Endothelial cell of umbilical vein (primary cell): Measurements from ENCODE around the gene CAPN12. TPM values are rescaled to one million over a fixed set of nuclear protein-coding genes. Genes with fewer than 3 reads are reported as not detected.

ENCODE experiments used
- BruUV-seq: library from RNA; stranded (reverse); fragments of 400-500 nt; replicated peaks from 2 replicates; lab custom pipeline; 2021; lab: Mats Ljungman, UMichigan
- CTCF ChIA-PET: fragments of 300-600, 350-600 bp; sonication (Branson Sonifier 250); formaldehyde crosslinking; loops from one replicate; lab custom pipeline; 2021; ENCODE audit warnings: antibody characterized with exemption, inconsistent platforms; lab: Charles Lee
- POLR2A ChIA-PET: fragments of 300-600, 350-600 bp; sonication (Branson Sonifier 250); formaldehyde crosslinking; loops from one replicate; lab custom pipeline; 2021; ENCODE audit warnings: antibody characterized with exemption, inconsistent platforms; lab: Charles Lee
- DNase-seq: peaks from one replicate; pipeline ENCODE4 v3.0.0-alpha.2; 2011; ENCODE audit warnings: low read depth, low spot score
- FAIRE-seq: peaks from 2 replicates; lab custom pipeline; 2011; peaks lifted over from hg19 to GRCh38; lab: Jason Lieb, UNC
- H2AFZ ChIP-seq: 2 replicates; pipeline ENCODE4 v1.6.0; 2012; ENCODE audit warnings: low read depth, low read length, control low read depth, inconsistent platforms
- H3K27ac ChIP-seq: 2 replicates; pipeline ENCODE4 v1.5.1; 2011; ENCODE audit warnings: low read depth, mild to moderate bottlenecking, control low read depth, low read length, moderate library complexity; ENCODE audit not compliant: insufficient read depth
- H3K27me3 ChIP-seq, 2 experiments: 2 replicates each; pipeline versions ENCODE4 v1.6.0 to v1.6.1; 2011; ENCODE audit warnings: low read length in 2 of 2, mixed read lengths in 1 of 2; ENCODE audit not compliant: control insufficient read depth in 2 of 2, insufficient read depth in 2 of 2
- H3K36me3 ChIP-seq, 2 experiments: 2 replicates in 1 of 2; 3 replicates in 1 of 2; pipeline ENCODE4 v1.5.1; 2011; ENCODE audit warnings: low read length in 2 of 2, mild to moderate bottlenecking in 1 of 2, moderate library complexity in 1 of 2; ENCODE audit not compliant: control insufficient read depth in 2 of 2, insufficient read depth in 2 of 2; ENCODE audit errors: extremely low read depth in 1 of 2
- H3K4me1 ChIP-seq: 3 replicates; pipeline ENCODE4 v1.5.1; 2011; ENCODE audit warnings: mild to moderate bottlenecking, low read length; ENCODE audit not compliant: control insufficient read depth, insufficient read depth; ENCODE audit errors: extremely low read depth
- H3K4me2 ChIP-seq: 2 replicates; pipeline ENCODE4 v1.6.1; 2011; ENCODE audit warnings: low read length, control low read depth, mixed read lengths; ENCODE audit not compliant: insufficient read depth
- H3K4me3 ChIP-seq, 3 experiments: fragments of 200-600 bp in 1 of 3; sonication (generic), shearing (Covaris generic) in 1 of 3; replicated peaks in 1 of 3; 2 replicates each; pipeline ENCODE4 v1.5.1; 2011 to 2016; ENCODE audit warnings: control low read depth in 3 of 3, low read length in 3 of 3, mild to moderate bottlenecking in 2 of 3, inconsistent platforms in 1 of 3, low read depth in 1 of 3, moderate library complexity in 1 of 3; ENCODE audit not compliant: insufficient read depth in 1 of 3
- H3K79me2 ChIP-seq: 2 replicates; pipeline ENCODE4 v1.6.0; 2012; ENCODE audit warnings: low read length, inconsistent platforms; ENCODE audit not compliant: control insufficient read depth, insufficient read depth
- H3K9ac ChIP-seq: replicated peaks from 2 replicates; pipeline ENCODE3; 2011; ENCODE audit warnings: low read length, control low read depth; ENCODE audit not compliant: insufficient read depth; ENCODE audit errors: extremely low read depth
- H3K9me1 ChIP-seq: replicated peaks from 3 replicates; pipeline ENCODE4 v1.6.0; 2011; ENCODE audit warnings: mild to moderate bottlenecking, low read length; ENCODE audit not compliant: control insufficient read depth, insufficient read depth; ENCODE audit errors: extremely low read depth
- H3K9me3 ChIP-seq: replicated peaks from 2 replicates; pipeline ENCODE4 v1.5.1; 2012; ENCODE audit warnings: low read length, inconsistent platforms; ENCODE audit not compliant: control insufficient read depth, insufficient read depth
- H4K20me1 ChIP-seq: replicated peaks from 2 replicates; pipeline ENCODE3; 2011; ENCODE audit warnings: mild to moderate bottlenecking, low read length; ENCODE audit not compliant: control insufficient read depth, insufficient read depth; ENCODE audit errors: extremely low read depth
- EZH2 ChIP-seq: IDR thresholded peaks from 2 replicates; pipeline ENCODE4 v1.6.1; 2012; ENCODE audit warnings: borderline replicate concordance, low read depth, mild to moderate bottlenecking, moderate library complexity, low read length, inconsistent platforms; ENCODE audit not compliant: severe bottlenecking
- FOS ChIP-seq: IDR thresholded peaks from 2 replicates; pipeline ENCODE4 v1.6.1; 2011; ENCODE audit warnings: mild to moderate bottlenecking, low read length, moderate library complexity, borderline replicate concordance; ENCODE audit not compliant: insufficient read depth
- GATA2 ChIP-seq: IDR thresholded peaks from 2 replicates; pipeline ENCODE4 v1.7.0; 2011; ENCODE audit warnings: low read depth, mild to moderate bottlenecking, moderate library complexity, mixed read lengths, low read length; ENCODE audit not compliant: insufficient read length, insufficient read depth
- JUN ChIP-seq: IDR thresholded peaks from 2 replicates; pipeline ENCODE4 v1.6.1; 2011; ENCODE audit warnings: borderline replicate concordance, low read depth; ENCODE audit not compliant: insufficient read length, insufficient read depth
- MYC ChIP-seq: IDR thresholded peaks from one replicate; pipeline ENCODE4 v1.6.1; 2011; ENCODE audit warnings: mild to moderate bottlenecking, low read depth, low read length
- POLR2A ChIP-seq: IDR thresholded peaks from 2 replicates; pipeline ENCODE4 v1.6.1; 2012; ENCODE audit warnings: low read depth, mild to moderate bottlenecking, control low read depth, low read length
- POLR2AphosphoS5 ChIP-seq: IDR thresholded peaks from 2 replicates; pipeline ENCODE4 v1.6.1; 2012; ENCODE audit warnings: low read depth, mild to moderate bottlenecking, control low read depth, low read length, moderate library complexity; ENCODE audit not compliant: insufficient read depth
- dilution Hi-C: fragments of 300-500 bp; cut with MboI; formaldehyde crosslinking; loops from one replicate; pipeline ENCODE4 v1.15.0; 2019; ENCODE audit warnings: low sequenced_read_pairs; ENCODE audit not compliant: extremely low pct_ligation_motif_present
- intact Hi-C: fragments of 100-400 bp; cut with micrococcal nuclease; formaldehyde crosslinking; loops from one replicate; pipeline ENCODE4 v1.10.0; 2022
- polyA plus RNA-seq, 4 experiments: library from polyadenylated mRNA; depleted of rRNA in 3 of 4; stranded (reverse) in 3 of 4; unstranded in 1 of 4; fragments of >200 nt; gene quantifications; 2 replicates each; pipeline versions ENCODE4 v1.2.1 to v1.2.3, GENCODE V29; 2011 to 2012; ENCODE audit warnings: missing spikeins in 1 of 4
- total RNA-seq: library from RNA; stranded (reverse); gene quantifications from 2 replicates; pipeline ENCODE4 v1.2.3, GENCODE V29; 2021
- TF ChIP-seq, protein P1 (sequence below): IDR thresholded peaks from 2 replicates; pipeline ENCODE4 v1.6.1; 2011; ENCODE audit not compliant: insufficient read depth, insufficient read length
- TF ChIP-seq, protein P2 (sequence below), 2 donors: IDR thresholded peaks; 1 replicate in 1 of 2; 2 replicates in 1 of 2; pipeline ENCODE4 v1.5.1; 2011; ENCODE audit warnings: low read length in 2 of 2, mild to moderate bottlenecking in 2 of 2, moderate library complexity in 2 of 2, control low read depth in 1 of 2, inconsistent platforms in 1 of 2, low read depth in 1 of 2; ENCODE audit not compliant: insufficient read depth in 1 of 2; ENCODE audit errors: extremely low read depth in 1 of 2

The CAPN12 gene
- total and polyA plus RNA-seq, 2 donors (not counting 3 experiments of a cell fraction or from before 2014, with no cell fraction given): 0.35 TPM; not detected in 1

DNA sequence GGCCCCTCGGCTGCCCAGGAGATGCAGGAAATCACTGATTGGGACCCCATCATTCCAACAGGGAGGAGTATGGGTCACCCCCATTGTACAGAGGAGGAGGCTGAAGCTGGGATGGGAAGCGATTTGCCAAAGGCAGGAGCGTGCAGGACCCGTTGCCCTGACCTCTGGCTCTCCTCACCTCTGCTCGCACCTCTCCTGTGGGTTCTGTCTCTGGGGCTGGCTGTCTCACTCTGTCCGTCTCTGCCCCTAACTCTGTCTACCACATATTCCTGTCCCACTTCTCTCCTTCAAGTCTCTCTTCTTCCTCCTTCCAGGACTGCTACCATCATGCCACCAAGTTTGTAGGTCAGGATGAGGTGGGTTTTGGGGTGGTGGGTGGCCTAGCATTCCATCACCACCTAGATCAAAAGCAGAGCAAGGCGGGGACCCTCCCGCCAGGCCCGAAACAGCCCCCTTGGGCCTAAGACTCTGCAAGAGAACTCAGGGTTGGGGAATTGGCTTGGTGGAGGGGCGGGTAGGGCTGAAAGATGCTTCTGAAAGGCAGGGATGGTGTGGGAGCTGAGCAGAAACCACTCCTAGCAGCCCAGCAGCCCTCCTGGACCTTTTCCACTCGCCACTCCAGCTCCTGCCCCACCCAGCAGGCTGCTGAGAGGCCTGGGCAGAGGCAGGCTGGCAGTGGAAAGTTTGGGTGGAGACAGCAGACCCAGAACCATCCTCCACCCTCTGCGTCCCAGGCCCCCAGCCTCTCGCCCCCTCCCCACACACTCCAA, 30.1 kb upstream of the CAPN12 start:
- TF ChIP-seq POLR2A (no peak), POLR2AphosphoS5 (no peak), JUN (no peak), MYC (no peak)

DNA sequence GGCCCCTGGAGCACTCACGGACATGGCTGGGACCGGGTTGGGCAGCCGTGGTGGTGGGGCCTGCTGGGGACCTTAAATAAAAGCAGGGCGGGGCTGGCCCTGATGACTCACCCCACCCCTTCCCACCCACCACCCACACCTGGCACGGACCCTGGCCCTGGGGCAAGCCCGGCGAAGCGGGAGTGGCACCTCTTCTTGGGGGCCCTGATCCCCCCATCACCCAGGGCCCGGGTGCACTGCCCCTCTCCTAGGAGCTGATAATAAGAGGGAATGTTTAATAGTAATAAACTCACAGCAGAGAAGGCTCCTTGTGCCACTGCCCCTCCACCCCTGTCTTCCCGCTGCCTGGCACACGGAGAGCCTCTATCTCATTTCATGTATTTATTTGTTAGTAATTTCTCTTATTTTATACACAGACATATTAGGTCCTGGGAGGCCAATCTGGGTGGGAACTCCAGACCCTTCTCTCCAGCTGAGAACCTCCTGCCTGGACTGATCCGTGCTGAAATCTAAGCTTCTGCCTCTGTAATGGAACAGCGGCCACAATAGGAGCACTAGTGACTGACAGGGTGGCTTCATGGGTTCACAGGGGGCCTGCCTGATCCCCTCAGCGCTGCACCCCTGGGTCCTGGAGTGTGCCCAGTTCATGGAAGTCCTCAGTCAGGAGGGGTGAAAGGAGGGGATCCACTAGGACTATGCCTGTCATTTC, 29.3 kb upstream of the CAPN12 start, which contains the start of gene LGALS7:
TSS of gene LGALS7 (minus strand) at position 49 of the 709 bp plus-strand sequence. CDS start at position 24, 25 bp downstream.
- FAIRE-seq (no peak), DNase-seq (no peak)
- no peak within 1 kb of the TSS for H3K4me2 ChIP-seq
- intact Hi-C loops (no loop called here), dilution Hi-C loops (no loop called here)
- no peak within 1 kb of the TSS for H3K4me3 ChIP-seq
- H3K9ac ChIP-seq: no peak within 1 kb of the TSS
- no peak within 1 kb of the TSS for H3K27ac ChIP-seq
- ChIA-PET POLR2A (no interaction called here), CTCF (interaction anchor here (0.6 kb wide), 1 partner anchor 19 kb away, joined by 3 read pairs; no protein-coding TSS in a partner anchor)
- H4K20me1 ChIP-seq: no peaks in the 10 kb centered on the region
- no TSS peak for BruUV-seq
- H3K9me1 ChIP-seq: no peaks in the 10 kb centered on the region
- peaks cover 5% of the 10 kb centered on the region for H3K4me1 ChIP-seq
- H3K36me3 ChIP-seq: no peaks in the 10 kb centered on the region
- no peak within 1 kb of the TSS for H2AFZ ChIP-seq
- no peaks in the 10 kb centered on the region for H3K9me3 ChIP-seq
- no peaks in the 10 kb centered on the region for H3K79me2 ChIP-seq
- TF ChIP-seq FOS (no peak), MYC (no peak), POLR2A (no peak), EZH2 (no peak), JUN (no peak), GATA2 (no peak), POLR2AphosphoS5 (no peak)
- TF ChIP-seq, protein P1, sequence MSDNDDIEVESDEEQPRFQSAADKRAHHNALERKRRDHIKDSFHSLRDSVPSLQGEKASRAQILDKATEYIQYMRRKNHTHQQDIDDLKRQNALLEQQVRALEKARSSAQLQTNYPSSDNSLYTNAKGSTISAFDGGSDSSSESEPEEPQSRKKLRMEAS: no peak
- TF ChIP-seq, protein P2, sequence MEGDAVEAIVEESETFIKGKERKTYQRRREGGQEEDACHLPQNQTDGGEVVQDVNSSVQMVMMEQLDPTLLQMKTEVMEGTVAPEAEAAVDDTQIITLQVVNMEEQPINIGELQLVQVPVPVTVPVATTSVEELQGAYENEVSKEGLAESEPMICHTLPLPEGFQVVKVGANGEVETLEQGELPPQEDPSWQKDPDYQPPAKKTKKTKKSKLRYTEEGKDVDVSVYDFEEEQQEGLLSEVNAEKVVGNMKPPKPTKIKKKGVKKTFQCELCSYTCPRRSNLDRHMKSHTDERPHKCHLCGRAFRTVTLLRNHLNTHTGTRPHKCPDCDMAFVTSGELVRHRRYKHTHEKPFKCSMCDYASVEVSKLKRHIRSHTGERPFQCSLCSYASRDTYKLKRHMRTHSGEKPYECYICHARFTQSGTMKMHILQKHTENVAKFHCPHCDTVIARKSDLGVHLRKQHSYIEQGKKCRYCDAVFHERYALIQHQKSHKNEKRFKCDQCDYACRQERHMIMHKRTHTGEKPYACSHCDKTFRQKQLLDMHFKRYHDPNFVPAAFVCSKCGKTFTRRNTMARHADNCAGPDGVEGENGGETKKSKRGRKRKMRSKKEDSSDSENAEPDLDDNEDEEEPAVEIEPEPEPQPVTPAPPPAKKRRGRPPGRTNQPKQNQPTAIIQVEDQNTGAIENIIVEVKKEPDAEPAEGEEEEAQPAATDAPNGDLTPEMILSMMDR (IDR thresholded peaks at IDR 0.05; ENCODE audit: extremely low read depth in 1 of 2, insufficient read depth in 1 of 2, low read depth in 1 of 2, low read length in 2 of 2): no peak
- no peaks in the 10 kb centered on the region for H3K27me3 ChIP-seq

More for the DNA sequence above, 30.1 kb upstream of the CAPN12 start:
- no peak overlapping the region for H3K4me3 ChIP-seq
- no peaks in the 10 kb centered on the region for H4K20me1 ChIP-seq
- dilution Hi-C loops (no loop called here), intact Hi-C loops (no loop called here)
- no peaks in the 10 kb centered on the region for H3K79me2 ChIP-seq
- POLR2A ChIA-PET: no interaction called here
- H3K27me3 ChIP-seq: no peaks in the 10 kb centered on the region
- CTCF ChIA-PET: no interaction called here
- no peak overlapping the region for H3K4me2 ChIP-seq
- H3K9me3 ChIP-seq: no peaks in the 10 kb centered on the region
- no peak overlapping the region for H3K9ac ChIP-seq
- H3K4me1 ChIP-seq: peaks cover 5% of the 10 kb centered on the region
- DNase-seq (no peak), FAIRE-seq (no peak)
- H3K9me1 ChIP-seq: no peaks in the 10 kb centered on the region
- no peaks in the 10 kb centered on the region for H3K36me3 ChIP-seq
- no peak overlapping the region for H3K27ac ChIP-seq
- no TSS peak for BruUV-seq
- no peak overlapping the region for H2AFZ ChIP-seq
